OCI-LY7 (cell line): ENCODE results near the gene GOLGA3. TPM values are rescaled to one million over a fixed set of nuclear protein-coding genes. Genes with fewer than 3 reads are reported as not detected.

ENCODE experiments used
- BruUV-seq: library from RNA; stranded (reverse); fragments of 400-500 nt; replicated peaks from 2 replicates; lab custom pipeline; 2021; lab: Mats Ljungman, UMichigan
- CTCF ChIA-PET: fragments of 300-600 bp; sonication (Branson Sonifier 250); formaldehyde crosslinking; loops from one replicate; lab custom pipeline; 2022; ENCODE audit warnings: antibody characterized with exemption; ENCODE audit not compliant: unreplicated experiment; lab: Charles Lee
- POLR2A ChIA-PET: fragments of 300-600 bp; sonication (Branson Sonifier 250); formaldehyde crosslinking; loops from one replicate; lab custom pipeline; 2022; ENCODE audit warnings: antibody characterized with exemption; lab: Charles Lee
- DNase-seq: peaks from one replicate; pipeline ENCODE4 v3.0.0-alpha.2; 2015; ENCODE audit warnings: low spot score
- H2AFZ ChIP-seq: fragments of 200-600 bp; sonication (generic), shearing (Covaris generic); 2 replicates; pipeline ENCODE4 v1.6.1; 2014; ENCODE audit warnings: mild to moderate bottlenecking, antibody characterized with exemption, low read length, moderate library complexity
- H3K27ac ChIP-seq: fragments of 200-600 bp; sonication (generic); 2 replicates; pipeline ENCODE4 v1.5.1; 2014; ENCODE audit warnings: mixed run types, low read depth, mild to moderate bottlenecking, moderate library complexity, low read length, inconsistent platforms; ENCODE audit not compliant: poor library complexity, severe bottlenecking
- H3K36me3 ChIP-seq: fragments of 200-600 bp; sonication (generic); 2 replicates; pipeline ENCODE4 v1.6.1; 2014; ENCODE audit warnings: mild to moderate bottlenecking, antibody characterized with exemption, low read length, moderate library complexity, mixed read lengths; ENCODE audit not compliant: insufficient read depth
- H3K4me1 ChIP-seq: fragments of 200-600 bp; sonication (generic); 2 replicates; pipeline ENCODE4 v1.5.1; 2014; ENCODE audit warnings: mild to moderate bottlenecking, low read length; ENCODE audit not compliant: insufficient read depth, poor library complexity, severe bottlenecking
- H3K4me2 ChIP-seq: fragments of 200-600 bp; sonication (generic); 2 replicates; pipeline ENCODE4 v1.6.1; 2014; ENCODE audit warnings: mild to moderate bottlenecking, low read length
- H3K4me3 ChIP-seq: fragments of 200-600 bp; sonication (generic); 2 replicates; pipeline ENCODE4 v1.5.1; 2014; ENCODE audit warnings: mild to moderate bottlenecking, low read depth, low read length; ENCODE audit not compliant: poor library complexity, severe bottlenecking
- H3K79me2 ChIP-seq: fragments of 200-600 bp; sonication (generic); 2 replicates; pipeline ENCODE4 v1.6.1; 2016; ENCODE audit warnings: low read depth, mild to moderate bottlenecking, low read length, moderate library complexity, mixed read lengths; ENCODE audit not compliant: insufficient read depth
- H3K9me2 ChIP-seq: fragments of 200-600 bp; sonication (generic); 2 replicates; pipeline ENCODE4 v1.6.1; 2016; ENCODE audit warnings: mild to moderate bottlenecking, low read length, mixed read lengths; ENCODE audit not compliant: insufficient read depth
- H3K9me3 ChIP-seq: fragments of 200-600 bp; sonication (generic); 2 replicates; pipeline ENCODE4 v1.6.1; 2014; ENCODE audit warnings: mild to moderate bottlenecking, mixed run types, low read length, mixed read lengths
- H4K20me1 ChIP-seq: fragments of 200-600 bp; sonication (generic); 2 replicates; pipeline ENCODE4 v1.6.1; 2014; ENCODE audit warnings: mild to moderate bottlenecking, antibody characterized with exemption, low read length, moderate library complexity, mixed read lengths; ENCODE audit not compliant: insufficient read depth
- EZH2phosphoT487 ChIP-seq: fragments of 200-600 bp; sonication (generic); IDR thresholded peaks from 2 replicates; pipeline ENCODE4 v1.6.1; 2018; ENCODE audit warnings: low read depth, borderline replicate concordance, mild to moderate bottlenecking, mixed run types, antibody characterized with exemption, low read length, moderate library complexity, mixed read lengths
- intact Hi-C: fragments of 100-400 bp; cut with micrococcal nuclease; formaldehyde crosslinking; loops from one replicate; pipeline ENCODE4 v1.10.0; 2022; ENCODE audit not compliant: unreplicated experiment
- total RNA-seq, 2 experiments: library from RNA; depleted of rRNA in 1 of 2; stranded (reverse); fragments of >200 nt in 1 of 2; shearing (Covaris generic) in 1 of 2; gene quantifications; 2 replicates each; pipeline ENCODE4 v1.2.3, GENCODE V29; 2014 to 2022
- TF ChIP-seq, protein P1 (sequence below): fragments of 200-600 bp; sonication (generic); conservative IDR thresholded peaks from 2 replicates; pipeline ENCODE4 v1.5.1; 2014; ENCODE audit warnings: mild to moderate bottlenecking, antibody characterized with exemption, low read length, moderate library complexity, mixed read lengths

GOLGA3 gene
- total RNA-seq, 2 experiments from 2014 or later: 51.2 to 77.9 TPM

- Histone ChIP-seq H3K27ac (no peak overlapping the region), H3K9me2 (no peaks in the 10 kb centered on the region), H3K4me1 (no peaks in the 10 kb centered on the region), H3K9me3 (no peaks in the 10 kb centered on the region), H3K4me2 (no peak overlapping the region), H3K4me3 (no peak overlapping the region), H3K36me3 (peaks cover 69% of the 10 kb centered on the region), H2AFZ (no peak overlapping the region), H4K20me1 (no peaks in the 10 kb centered on the region), H3K79me2 (no peaks in the 10 kb centered on the region)
- BruUV-seq: no TSS peak
- DNase-seq: no peak
- intact Hi-C loops: no loop called here
- TF ChIP-seq, protein P1, sequence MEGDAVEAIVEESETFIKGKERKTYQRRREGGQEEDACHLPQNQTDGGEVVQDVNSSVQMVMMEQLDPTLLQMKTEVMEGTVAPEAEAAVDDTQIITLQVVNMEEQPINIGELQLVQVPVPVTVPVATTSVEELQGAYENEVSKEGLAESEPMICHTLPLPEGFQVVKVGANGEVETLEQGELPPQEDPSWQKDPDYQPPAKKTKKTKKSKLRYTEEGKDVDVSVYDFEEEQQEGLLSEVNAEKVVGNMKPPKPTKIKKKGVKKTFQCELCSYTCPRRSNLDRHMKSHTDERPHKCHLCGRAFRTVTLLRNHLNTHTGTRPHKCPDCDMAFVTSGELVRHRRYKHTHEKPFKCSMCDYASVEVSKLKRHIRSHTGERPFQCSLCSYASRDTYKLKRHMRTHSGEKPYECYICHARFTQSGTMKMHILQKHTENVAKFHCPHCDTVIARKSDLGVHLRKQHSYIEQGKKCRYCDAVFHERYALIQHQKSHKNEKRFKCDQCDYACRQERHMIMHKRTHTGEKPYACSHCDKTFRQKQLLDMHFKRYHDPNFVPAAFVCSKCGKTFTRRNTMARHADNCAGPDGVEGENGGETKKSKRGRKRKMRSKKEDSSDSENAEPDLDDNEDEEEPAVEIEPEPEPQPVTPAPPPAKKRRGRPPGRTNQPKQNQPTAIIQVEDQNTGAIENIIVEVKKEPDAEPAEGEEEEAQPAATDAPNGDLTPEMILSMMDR: no peak
- TF ChIP-seq EZH2phosphoT487: no peak
- ChIA-PET CTCF (no interaction called here), POLR2A (no interaction called here)
These were observed 13.9 kb upstream of the GOLGA3 start for GRCh38 chr12:132842449-132843045.

DNA sequence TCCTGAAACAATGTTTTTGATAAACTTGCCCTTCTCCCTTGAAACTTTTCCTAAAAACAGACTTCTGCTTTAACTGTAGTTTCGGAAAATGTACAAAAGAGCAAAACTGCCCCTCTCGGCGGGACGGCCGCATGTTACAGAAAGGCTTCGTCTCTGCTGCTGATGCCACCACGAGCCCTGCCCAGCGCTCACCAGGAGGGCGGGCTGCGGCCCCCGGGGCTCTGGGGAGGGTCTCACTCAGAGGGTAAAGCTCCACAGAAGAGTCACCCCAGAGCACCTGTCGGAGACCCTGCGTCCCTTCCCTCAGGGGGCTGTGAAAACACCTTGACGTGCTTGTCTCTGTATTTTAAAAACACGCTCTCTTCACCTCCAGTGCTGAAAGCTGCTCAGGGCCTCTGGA is 12.5 kb upstream of the GOLGA3 start:
- Histone ChIP-seq H3K27ac (no peak overlapping the region), H3K4me3 (no peak overlapping the region), H3K4me2 (no peak overlapping the region), H3K9me2 (no peaks in the 10 kb centered on the region), H3K79me2 (no peaks in the 10 kb centered on the region), H3K36me3 (peaks cover 57% of the 10 kb centered on the region), H2AFZ (no peak overlapping the region), H3K4me1 (peaks cover 10% of the 10 kb centered on the region), H4K20me1 (no peaks in the 10 kb centered on the region), H3K9me3 (no peaks in the 10 kb centered on the region)
- no peak for TF ChIP-seq EZH2phosphoT487
- TF ChIP-seq, protein P1: no peak
- ChIA-PET POLR2A (no interaction called here), CTCF (no interaction called here)
- intact Hi-C loops: no loop called here
- BruUV-seq: no TSS peak
- DNase-seq: no peak

DNA sequence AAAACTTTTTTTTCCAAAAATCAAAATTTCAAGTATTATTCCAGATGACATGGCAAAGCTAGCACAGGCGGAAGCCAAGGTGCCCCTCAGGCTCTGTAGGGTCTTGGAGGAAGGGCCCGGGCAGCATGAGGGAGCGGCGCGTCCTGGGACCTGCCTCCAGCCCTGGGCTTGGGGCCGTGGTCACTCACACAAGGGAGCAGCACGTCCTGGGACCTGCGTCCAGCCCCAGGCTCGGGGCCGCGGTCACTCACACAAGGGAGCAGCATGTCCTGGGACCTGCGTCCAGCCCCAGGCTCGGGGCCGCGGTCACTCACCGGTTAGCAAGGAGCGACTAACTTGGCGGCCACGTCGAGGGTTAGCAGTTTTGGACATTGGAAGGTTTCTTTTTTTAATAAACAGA is 11.9 kb upstream of the GOLGA3 start:
- peaks cover 10% of the 10 kb centered on the region for H3K4me1 ChIP-seq
- H3K9me2 ChIP-seq: no peaks in the 10 kb centered on the region
- DNase-seq: no peak
- ChIA-PET CTCF (no interaction called here), POLR2A (no interaction called here)
- H2AFZ ChIP-seq: no peak overlapping the region
- no peaks in the 10 kb centered on the region for H3K79me2 ChIP-seq
- peaks cover 51% of the 10 kb centered on the region for H3K36me3 ChIP-seq
- no peak overlapping the region for H3K27ac ChIP-seq
- H3K4me2 ChIP-seq: no peak overlapping the region
- H3K9me3 ChIP-seq: no peaks in the 10 kb centered on the region
- intact Hi-C loops: no loop called here
- TSS peak; percentile 89 for BruUV-seq
- no peaks in the 10 kb centered on the region for H4K20me1 ChIP-seq
- H3K4me3 ChIP-seq: no peak overlapping the region
- no peak for TF ChIP-seq EZH2phosphoT487
- TF ChIP-seq, protein P1: no peak
